Glomerular endothelial cell (primary cell): ENCODE data around the gene ELFN1. TPM values are rescaled to one million over a fixed set of nuclear protein-coding genes. Genes with fewer than 3 reads are reported as not detected.
"Not testable (repeated sequence)": the region's sequence is repeated elsewhere in the genome, so short reads cannot be mapped to it uniquely, and the experiment has no call there.

Source experiments
- DNase-seq: peaks from one replicate; pipeline ENCODE4 v3.0.0-alpha.2; 2011; ENCODE audit warnings: low read depth, low spot score; ENCODE audit errors: extremely low read depth
- total RNA-seq: library from RNA; depleted of rRNA; stranded (reverse); fragments of >200 nt; gene quantifications from 2 replicates; pipeline ENCODE4 v1.2.3, GENCODE V29; 2015

ELFN1 gene
- total RNA-seq, 1 donor from 2014 or later: 1.5 TPM

GRCh38 chr7:1750541-1751021, 80.5 kb downstream of the ELFN1 start:
- no peak for DNase-seq

- DNase-seq: no peak
Observed at GRCh38 chr7:1752111-1752510, 82.0 kb downstream of the ELFN1 start.

GRCh38 chr7:1752771-1753563, 82.9 kb downstream of the ELFN1 start:
- DNase-seq: no peak

GRCh38 chr7:1753564-1753867, 83.4 kb downstream of the ELFN1 start:
- DNase-seq: no peak

GRCh38 chr7:1754345-1754908, 84.3 kb downstream of the ELFN1 start:
- no peak for DNase-seq

GRCh38 chr7:1755783-1756625, 85.9 kb downstream of the ELFN1 start:
- no peak for DNase-seq

GRCh38 chr7:1757601-1758000, 87.5 kb downstream of the ELFN1 start:
- no peak for DNase-seq

- DNase-seq: no peak
Observed at GRCh38 chr7:1758028-1758858, 88.2 kb downstream of the ELFN1 start.

- DNase-seq: no peak
Observed at GRCh38 chr7:1758859-1759521, 88.9 kb downstream of the ELFN1 start.

- DNase-seq: no peak
Observed at GRCh38 chr7:1761097-1761496, 91.0 kb downstream of the ELFN1 start.

- DNase-seq: no peak
Observed at GRCh38 chr7:1761774-1762173, 91.7 kb downstream of the ELFN1 start.

- DNase-seq: no peak
Observed at GRCh38 chr7:1762238-1762945, 92.3 kb downstream of the ELFN1 start.

- no peak for DNase-seq
Observed at GRCh38 chr7:1763033-1763432, 93.0 kb downstream of the ELFN1 start.

- DNase-seq: not testable (repeated sequence)
Observed at GRCh38 chr7:1763911-1764310, 93.8 kb downstream of the ELFN1 start.

- no peak for DNase-seq
Observed at GRCh38 chr7:1765336-1765735, 95.3 kb downstream of the ELFN1 start.

- no peak for DNase-seq
Observed at GRCh38 chr7:1767524-1767923, 97.4 kb downstream of the ELFN1 start.

- DNase-seq: no peak
Observed at GRCh38 chr7:1768832-1769231, 98.8 kb downstream of the ELFN1 start.

GRCh38 chr7:1769286-1770200, 99.5 kb downstream of the ELFN1 start:
- DNase-seq: no peak

- DNase-seq: no peak
Observed at GRCh38 chr7:1770331-1770730, 100.3 kb downstream of the ELFN1 start.
